HEK293T (cell line): ENCODE results near the gene HEXB.

ENCODE experiments used
- BHLHE40 ChIP-seq: fragments of 450-650 bp; IDR thresholded peaks from 2 replicates; pipeline ENCODE4 v1.6.1; 2016; ENCODE audit warnings: mild to moderate bottlenecking, moderate library complexity, borderline replicate concordance
- NFRKB ChIP-seq: fragments of 450-650 bp; IDR thresholded peaks from 2 replicates; pipeline ENCODE4 v1.6.1; 2016; ENCODE audit warnings: mild to moderate bottlenecking, moderate library complexity
- SP1 ChIP-seq: fragments of 450-650 bp; IDR thresholded peaks from 2 replicates; pipeline ENCODE4 v1.6.1; 2017
- SUZ12 ChIP-seq: fragments of 450-650 bp; IDR thresholded peaks from 2 replicates; pipeline ENCODE4 v1.6.1; 2016; ENCODE audit warnings: mild to moderate bottlenecking
- TF ChIP-seq, protein P1 (sequence below): fragments of 450-650 bp; IDR thresholded peaks from 2 replicates; pipeline ENCODE4 v1.6.1; 2016

GRCh38 chr5:74636149-74636548 lies 48.9 kb upstream of the HEXB start:
- no peak for TF ChIP-seq BHLHE40
- TF ChIP-seq, protein P1, sequence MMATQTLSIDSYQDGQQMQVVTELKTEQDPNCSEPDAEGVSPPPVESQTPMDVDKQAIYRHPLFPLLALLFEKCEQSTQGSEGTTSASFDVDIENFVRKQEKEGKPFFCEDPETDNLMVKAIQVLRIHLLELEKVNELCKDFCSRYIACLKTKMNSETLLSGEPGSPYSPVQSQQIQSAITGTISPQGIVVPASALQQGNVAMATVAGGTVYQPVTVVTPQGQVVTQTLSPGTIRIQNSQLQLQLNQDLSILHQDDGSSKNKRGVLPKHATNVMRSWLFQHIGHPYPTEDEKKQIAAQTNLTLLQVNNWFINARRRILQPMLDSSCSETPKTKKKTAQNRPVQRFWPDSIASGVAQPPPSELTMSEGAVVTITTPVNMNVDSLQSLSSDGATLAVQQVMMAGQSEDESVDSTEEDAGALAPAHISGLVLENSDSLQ: no peak
- no peak for TF ChIP-seq SP1
- no peak for TF ChIP-seq NFRKB
- no peak for TF ChIP-seq SUZ12
